ENCODE data around the gene CERK. TPM values are rescaled to one million over a fixed set of nuclear protein-coding genes. Genes with fewer than 3 reads are reported as not detected.

CERK gene
- polyA plus RNA-seq, 1 of the 3 experiments (the other 2 are of a cell fraction) = 32.6 TPM

DNA sequence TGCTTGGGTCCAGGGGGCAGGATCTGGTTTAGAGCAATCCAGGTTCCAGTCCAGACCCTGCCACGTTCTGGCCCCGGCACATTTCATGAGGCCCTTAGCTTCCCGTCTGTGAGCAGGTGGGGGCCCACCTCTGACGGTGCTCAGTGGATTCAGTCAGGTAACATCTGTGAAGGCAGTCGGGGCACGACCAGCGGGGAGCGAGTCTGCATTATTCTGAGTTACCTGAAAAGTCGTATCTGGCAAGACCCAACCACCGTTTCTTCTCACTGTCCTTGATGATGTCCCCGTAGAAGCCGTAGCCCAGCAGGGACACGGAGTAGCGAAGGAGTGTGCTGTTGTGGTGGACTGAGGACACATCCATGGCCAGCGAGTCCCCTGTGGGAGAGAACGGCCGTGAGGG lies 39.0 kb downstream of the CERK start (continued):
- TF ChIP-seq RAD21 (IDR thresholded peaks at IDR 0.05; ENCODE audit: low read length) (no peak), IRF3 (IDR thresholded peaks at IDR 0.05; ENCODE audit: low read depth, low read length) (no peak), TCF12 (IDR thresholded peaks at IDR 0.05) (no peak), ELF1 (IDR thresholded peaks at IDR 0.05) (no peak), MEF2A (IDR thresholded peaks at IDR 0.05; ENCODE audit: borderline replicate concordance, low read depth) (no peak), USF2 (IDR thresholded peaks at IDR 0.05; ENCODE audit: borderline replicate concordance, low read depth, low read length) (no peak), GATA2 (CRISPR knock-in tag; IDR thresholded peaks at IDR 0.05) (no peak)

GRCh38 chr22:46697811-46698515 lies 40.1 kb downstream of the CERK start:
- H3K4me1 ChIP-seq (ENCODE audit: control insufficient read depth in 1 of 2, insufficient read depth in 2 of 2, low read depth in 1 of 2, low read length in 1 of 2) = no peaks in the 10 kb centered on the region
- TF ChIP-seq NFIC (IDR thresholded peaks at IDR 0.05; ENCODE audit: borderline replicate concordance) (no peak), RAD21 (IDR thresholded peaks at IDR 0.05; ENCODE audit: low read length) (no peak), ZBTB33 (IDR thresholded peaks at IDR 0.05; ENCODE audit: borderline replicate concordance, low read depth) (no peak), YY1 (IDR thresholded peaks at IDR 0.05; ENCODE audit: low read depth) (no peak), CTCF (IDR thresholded peaks at IDR 0.05) (no peak), NRF1 (IDR thresholded peaks at IDR 0.05; ENCODE audit: low read depth, low read length) (no peak), RFX5 (IDR thresholded peaks at IDR 0.05; ENCODE audit: low read length) (no peak)
- no peaks in the 10 kb centered on the region for H3K27me3 ChIP-seq (ENCODE audit: insufficient read depth)
- no peaks in the 10 kb centered on the region for H4K20me1 ChIP-seq (ENCODE audit: insufficient read depth)
- H3K27ac ChIP-seq (ENCODE audit: low read depth in 2 of 2, low read length in 1 of 2) = no peak overlapping the region
- no peak overlapping the region for H2AFZ ChIP-seq (ENCODE audit: low read depth)
- WGBS (ENCODE audit: low lambda C conversion rate) = 96% methylated on average over 22 of the region's 24 CpGs
- H3K9me3 ChIP-seq = no peaks in the 10 kb centered on the region
- H3K79me2 ChIP-seq (ENCODE audit: insufficient read depth) = no peaks in the 10 kb centered on the region
- no peak overlapping the region for H3K9ac ChIP-seq
- ChIA-PET CTCF (interaction anchor here (2.1 kb wide), 1 partner anchor 135 kb away, joined by 9 read pairs; no protein-coding TSS in a partner anchor), POLR2A (no interaction called here)
- H3K4me2 ChIP-seq = no peak overlapping the region
- no peaks in the 10 kb centered on the region for H3K9me2 ChIP-seq
- DNase-seq = no peak
- H3F3A ChIP-seq (replicated peaks; ENCODE audit: insufficient read depth) = no peaks in the 10 kb centered on the region
- H3K4me3 ChIP-seq (ENCODE audit: low read depth in 2 of 2, low read length in 1 of 2) = no peak overlapping the region
- H3K36me3 ChIP-seq (replicated peaks in 1 of 2; ENCODE audit: control insufficient read depth in 1 of 2, insufficient read depth in 2 of 2, low read length in 1 of 2) = peaks cover 25 to 66% of the 10 kb centered on the region in 2 experiments
